Measurements from ENCODE around the gene ABHD17C.
"Not testable (repeated sequence)": the region's sequence is repeated elsewhere in the genome, so short reads cannot be mapped to it uniquely, and the experiment has no call there.

Gene ABHD17C

DNA sequence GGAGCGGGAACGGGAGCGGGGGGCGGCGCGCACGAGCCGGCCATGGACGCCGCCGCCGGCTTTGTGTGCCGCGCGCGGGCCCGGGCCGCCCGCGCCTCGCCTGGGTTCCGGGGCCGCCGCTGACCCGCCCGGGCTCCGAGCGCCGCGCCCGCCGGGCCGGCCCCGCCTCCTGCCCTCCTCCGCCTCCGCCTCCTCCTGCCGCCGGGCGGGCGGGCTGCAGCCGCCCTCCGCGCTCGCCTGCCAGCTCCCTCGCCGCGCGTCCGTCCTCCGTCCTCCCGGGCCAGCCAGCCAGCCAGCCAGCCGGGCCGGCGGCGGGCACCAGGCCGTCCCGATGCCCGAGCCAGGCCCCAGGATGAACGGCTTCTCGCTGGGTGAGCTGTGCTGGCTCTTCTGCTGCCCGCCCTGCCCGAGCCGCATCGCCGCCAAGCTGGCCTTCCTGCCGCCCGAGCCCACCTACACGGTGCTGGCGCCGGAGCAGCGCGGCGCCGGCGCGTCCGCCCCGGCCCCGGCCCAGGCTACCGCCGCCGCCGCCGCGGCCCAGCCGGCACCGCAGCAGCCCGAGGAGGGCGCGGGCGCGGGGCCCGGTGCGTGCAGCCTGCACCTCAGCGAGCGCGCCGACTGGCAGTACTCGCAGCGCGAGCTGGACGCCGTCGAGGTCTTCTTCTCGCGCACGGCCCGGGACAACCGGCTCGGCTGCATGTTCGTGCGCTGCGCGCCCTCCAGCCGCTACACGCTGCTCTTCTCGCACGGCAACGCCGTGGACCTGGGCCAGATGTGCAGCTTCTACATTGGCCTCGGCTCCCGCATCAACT is at the start of gene ABHD17C:
ABHD17C (plus strand) TSS at position 212 of the 812 bp plus-strand sequence; CDS start at position 332, 120 bp downstream.
- peak; percentile 31 for DNase-seq

DNA sequence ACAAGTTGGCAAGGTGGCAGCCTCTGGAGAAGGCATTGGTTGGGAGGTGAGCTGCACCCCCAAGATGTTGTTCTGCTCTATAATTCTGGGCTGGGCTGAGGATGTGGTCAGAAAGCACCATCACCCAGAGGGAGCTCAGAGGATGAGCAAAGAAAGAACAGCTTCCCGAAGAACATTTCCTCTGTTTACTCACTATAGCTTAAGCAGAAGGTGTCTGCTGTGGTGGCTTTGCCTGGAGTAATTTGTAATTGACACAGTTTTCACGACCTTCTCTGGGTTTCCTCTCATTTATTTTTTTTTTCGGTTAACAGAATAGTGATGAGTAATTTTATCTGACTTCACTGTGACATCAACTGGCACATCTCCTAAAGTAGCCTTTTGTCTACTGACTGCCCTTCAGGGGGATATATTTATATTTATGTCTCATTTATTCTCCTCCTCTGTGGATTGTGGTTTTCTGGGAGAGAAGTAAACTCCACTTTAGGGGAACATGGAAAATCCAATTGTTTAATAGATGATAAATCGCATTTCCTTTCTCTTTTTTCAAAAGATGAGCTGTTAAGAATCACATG is 49.5 kb upstream of the ABHD17C start:
- no peak for DNase-seq

- not testable (repeated sequence) for DNase-seq
These were observed 47.7 kb upstream of the ABHD17C start for GRCh38 chr15:80647424-80647823.

DNA sequence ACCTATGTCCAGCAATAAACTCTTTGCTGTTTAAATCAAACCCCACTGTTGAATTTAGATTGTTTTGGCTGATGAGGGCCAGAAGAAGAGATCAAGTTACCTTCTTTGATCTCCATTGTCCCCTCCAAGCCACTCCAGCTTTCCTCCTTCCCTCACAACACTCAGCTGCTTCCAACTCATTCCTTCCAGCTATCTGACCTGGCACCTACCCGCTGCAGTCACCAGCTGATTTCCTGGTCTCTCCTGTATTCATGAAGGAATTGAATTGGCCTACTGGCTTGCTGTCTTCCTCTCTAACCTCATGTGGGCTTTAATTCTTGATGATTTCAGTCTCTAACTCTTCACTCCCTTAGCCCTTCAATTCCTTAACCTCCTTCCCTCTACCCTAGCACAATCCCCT is 40.8 kb upstream of the ABHD17C start:
- DNase-seq = no peak

DNA sequence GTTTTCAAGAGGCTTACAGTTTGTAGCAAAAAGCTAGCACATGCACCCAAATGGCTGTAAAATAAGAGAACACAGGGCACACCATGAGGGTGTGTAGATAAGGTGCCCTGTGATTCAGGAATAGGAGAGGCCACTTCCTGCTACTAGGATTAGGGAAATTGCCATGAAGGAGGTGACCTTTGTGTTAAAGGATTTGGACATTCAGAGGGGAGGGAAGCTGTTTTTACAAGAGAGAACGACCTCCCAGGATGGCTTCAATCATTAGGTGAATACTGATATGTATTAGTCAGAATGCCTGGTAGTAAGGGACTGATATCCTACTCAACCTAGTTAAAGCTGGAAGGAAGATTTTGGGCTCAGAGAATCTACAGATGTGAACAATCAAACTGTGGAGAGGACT is 35.7 kb upstream of the ABHD17C start:
- DNase-seq = no peak

- DNase-seq = no peak
These were observed 35.0 kb upstream of the ABHD17C start for GRCh38 chr15:80660119-80660518.

- no peak for DNase-seq
These were observed 33.0 kb upstream of the ABHD17C start for GRCh38 chr15:80662129-80662528.

- DNase-seq = no peak
These were observed 32.2 kb upstream of the ABHD17C start for GRCh38 chr15:80662757-80663553.

DNA sequence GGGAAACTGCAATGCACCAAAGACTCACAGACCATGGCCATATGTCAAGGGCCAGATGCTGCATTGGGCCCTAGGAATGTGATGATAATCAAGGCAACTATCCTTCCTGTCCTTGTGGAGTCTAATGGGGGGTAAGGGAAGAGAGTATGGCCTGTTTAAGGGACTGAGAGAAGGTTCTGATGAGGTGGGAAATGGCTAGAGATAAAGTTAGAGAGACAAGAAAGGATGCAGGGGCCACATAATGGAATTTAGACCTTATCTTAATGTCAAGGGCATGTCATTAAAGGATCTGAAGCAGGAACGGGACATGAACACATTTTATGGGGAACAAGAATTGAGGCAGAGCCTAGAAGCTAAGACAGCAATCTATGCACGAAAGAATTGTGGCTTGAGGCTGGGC is 30.0 kb upstream of the ABHD17C start:
- no peak for DNase-seq

DNA sequence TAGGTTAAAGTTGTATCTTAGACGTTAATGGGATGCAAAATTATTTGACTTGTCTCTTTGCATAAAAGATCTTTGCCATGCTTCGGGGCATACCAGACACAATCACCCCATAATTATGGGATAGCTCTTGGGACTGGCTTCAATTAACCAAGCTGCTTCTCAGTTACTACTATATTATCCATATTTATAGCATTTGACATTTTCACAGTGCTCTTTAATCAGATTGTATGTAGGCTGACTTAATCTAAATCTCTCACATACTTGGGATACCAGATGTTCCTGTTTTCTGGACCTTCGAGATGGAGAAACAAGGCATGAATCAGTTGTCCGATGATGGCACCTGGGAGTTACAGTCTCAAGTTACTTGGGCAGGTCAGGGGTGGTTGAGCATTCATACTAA is 27.2 kb upstream of the ABHD17C start:
- DNase-seq = no peak

DNA sequence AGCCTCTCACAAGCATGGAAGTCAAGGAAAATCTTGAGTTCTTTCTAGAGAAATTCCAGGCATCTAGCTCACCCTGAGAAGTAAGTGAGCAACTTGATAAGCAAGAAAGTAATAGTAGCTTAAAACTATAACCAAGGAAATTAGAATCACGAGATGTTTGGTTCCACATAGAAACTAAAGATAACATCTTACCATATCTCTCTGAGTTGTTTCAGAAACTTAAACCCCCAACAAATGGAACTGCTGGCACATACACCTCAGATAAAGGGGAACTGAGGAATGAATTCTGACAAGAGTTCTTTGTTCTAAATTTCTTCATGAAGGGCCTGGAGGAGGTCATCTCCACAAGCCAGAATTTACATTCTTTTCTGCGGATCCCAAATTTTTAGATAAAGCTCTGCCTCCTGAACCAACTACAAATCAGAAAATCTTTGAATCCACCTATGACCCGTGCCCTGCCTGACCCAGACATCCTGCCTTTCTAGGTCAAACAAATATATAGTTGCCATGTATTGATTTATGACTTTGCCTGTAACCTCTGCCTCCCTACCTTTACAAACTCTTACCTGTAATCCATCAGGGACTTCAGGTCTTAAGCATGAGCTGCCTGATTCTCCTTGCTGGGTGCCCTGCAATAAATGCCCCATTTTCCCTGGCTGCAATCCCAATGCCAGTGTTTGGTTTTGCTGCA is 26.4 kb upstream of the ABHD17C start:
- no peak for DNase-seq

DNA sequence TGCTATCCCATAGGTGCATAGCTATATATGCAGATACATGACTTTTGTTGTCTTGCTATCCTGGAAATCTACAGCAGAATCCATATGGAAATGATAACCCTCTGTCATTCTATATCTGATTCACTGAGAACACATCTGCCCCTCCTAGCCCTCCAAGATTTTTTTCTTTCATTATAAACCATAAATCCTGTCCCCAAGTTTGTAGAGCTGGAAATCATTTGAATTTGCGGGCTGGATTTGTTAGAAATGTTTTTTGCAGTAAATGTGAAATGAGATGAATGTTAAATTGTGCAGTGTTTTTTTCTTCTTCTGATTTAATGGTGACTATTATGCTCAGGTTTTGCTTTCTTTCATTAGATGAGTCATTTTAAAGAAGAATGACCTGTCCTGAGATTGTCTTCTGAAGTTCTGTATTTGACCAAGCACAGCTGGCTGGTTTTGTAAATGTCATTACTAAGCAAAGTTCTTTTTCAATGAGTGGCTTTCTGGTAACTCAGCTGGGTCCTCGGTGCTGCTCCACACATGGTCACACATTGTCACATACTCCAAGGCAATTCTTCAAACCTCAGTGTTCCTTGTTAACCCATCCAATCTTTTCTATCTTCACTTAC is 25.3 kb upstream of the ABHD17C start:
- DNase-seq = no peak

DNA sequence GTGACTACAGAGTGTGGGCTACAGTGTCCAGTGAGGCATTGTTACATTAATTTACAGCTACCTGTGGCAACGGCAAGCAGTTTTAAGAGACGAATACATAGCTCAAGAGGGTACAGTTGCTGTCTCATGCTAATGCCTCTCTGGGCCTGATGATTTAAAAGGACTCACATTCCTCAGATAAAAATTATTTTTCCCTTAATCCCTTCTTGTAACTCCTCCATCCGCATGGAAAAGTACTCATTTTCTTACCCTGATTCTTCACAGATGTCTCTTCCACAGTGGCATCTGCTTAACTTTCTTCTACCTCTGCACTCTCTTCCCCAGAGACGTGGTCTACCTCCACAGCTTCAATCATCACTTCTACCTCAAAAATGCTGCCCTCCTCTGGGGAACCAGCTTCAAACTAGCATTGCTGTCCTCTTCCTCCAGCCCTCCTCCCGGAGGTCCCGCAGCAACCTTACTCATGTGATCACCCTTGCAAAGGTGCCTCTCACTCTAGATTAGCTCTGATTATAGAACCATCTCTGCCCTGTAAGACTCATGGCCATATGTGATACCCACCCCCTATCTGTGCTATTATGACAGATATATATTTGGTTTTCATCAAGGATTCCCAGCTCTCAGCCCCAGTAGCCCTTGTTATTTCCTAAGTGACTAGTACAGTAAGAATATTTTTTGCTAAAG is 21.4 kb upstream of the ABHD17C start:
- DNase-seq = no peak

- no peak for DNase-seq
These were observed 20.9 kb upstream of the ABHD17C start for GRCh38 chr15:80674245-80674614.

DNA sequence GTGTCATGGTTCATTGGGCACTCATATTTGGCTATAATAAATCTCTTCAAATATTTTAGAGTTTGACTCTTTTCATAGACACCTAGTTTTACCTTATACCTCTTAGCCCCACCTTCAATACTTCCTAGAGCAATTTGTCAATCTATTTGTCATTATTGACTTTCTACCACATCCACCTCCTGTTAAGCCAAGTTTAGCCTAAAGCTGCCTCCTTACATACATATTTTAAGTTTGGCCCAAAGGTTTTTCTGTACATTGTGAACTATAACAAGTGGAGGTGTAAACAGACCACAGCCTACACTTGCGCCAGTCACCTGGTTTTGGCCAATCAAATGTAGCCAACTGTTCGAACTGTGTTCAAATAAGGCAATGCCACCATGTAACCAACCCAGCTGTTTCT is 18.1 kb upstream of the ABHD17C start:
- no peak for DNase-seq

GRCh38 chr15:80679167-80679803 is 15.8 kb upstream of the ABHD17C start:
- no peak for DNase-seq

GRCh38 chr15:80679804-80680175 is 15.3 kb upstream of the ABHD17C start:
- no peak for DNase-seq

DNA sequence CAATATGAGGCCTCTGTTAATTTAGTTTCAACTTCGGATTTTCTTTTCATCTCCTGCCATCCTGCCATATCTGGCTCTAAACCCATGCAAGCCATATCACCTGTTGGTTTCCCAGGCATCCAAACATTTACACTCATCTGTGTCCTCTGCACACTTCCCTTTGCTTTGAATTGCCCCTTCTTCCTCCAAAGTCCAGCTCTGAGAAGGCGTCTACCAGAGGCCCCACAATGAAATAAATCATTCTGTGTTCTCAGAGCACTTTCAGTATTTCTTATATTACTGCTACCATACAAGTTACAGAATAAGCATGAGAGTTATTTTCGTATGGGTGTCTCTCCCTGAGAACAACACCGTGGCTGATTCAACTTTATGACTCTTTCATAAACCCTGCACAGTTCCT is 12.9 kb upstream of the ABHD17C start:
- DNase-seq = no peak

DNA sequence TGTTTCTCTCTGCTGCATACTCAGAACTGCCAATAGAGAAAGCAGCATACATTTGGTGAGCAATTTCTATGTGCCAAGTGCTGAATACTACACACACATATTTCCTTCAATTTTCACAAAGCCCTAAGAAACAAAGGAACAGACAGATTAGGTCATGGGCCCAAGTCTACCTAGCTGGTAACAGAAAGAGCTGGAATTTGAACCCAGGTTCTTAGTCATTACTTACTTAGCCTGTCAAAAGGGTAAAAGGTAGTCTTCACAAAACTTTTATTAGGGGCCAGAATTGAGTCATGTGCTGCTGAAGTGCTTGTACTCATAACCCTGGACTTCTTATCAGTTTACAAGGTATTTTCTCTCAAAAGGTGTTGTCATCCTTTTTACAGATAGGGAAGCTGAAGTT is 10.4 kb upstream of the ABHD17C start:
- no peak for DNase-seq

DNA sequence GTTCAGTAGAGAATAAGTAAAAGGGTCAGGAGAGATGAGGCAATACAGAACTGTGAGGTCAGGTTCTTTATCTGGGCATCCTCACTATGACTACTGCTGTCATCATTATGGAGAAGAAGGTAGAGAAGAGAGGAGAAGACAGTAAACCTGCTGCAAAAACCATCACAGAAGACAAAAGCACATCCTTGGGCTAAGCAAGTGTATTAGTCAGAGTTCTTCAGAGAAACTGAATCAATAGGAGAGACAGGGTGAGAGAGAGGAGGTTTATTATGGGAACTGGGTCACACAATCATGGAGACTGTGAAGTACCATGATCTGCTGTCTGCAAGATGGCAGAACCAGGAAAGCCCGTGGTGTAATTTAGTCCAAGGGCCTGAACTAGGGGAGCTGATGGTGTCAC is 9.5 kb upstream of the ABHD17C start:
- DNase-seq = no peak

- DNase-seq = no peak
These were observed 5.8 kb upstream of the ABHD17C start for GRCh38 chr15:80689294-80689693.

GRCh38 chr15:80689716-80690115 is 5.4 kb upstream of the ABHD17C start:
- DNase-seq = no peak

Measured in activated gamma-delta T cell treated with Interleukin-2 at 50 U/mL for 16 hours (primary cell).